ENCODE measurements around the gene BCL11B.

- TF ChIP-seq CTCF (IDR thresholded peaks at IDR 0.05) (no peak), POLR2A (IDR thresholded peaks at IDR 0.05) (no peak)
Measured at GRCh38 chr14:99314623-99315022, 42.6 kb upstream of the BCL11B start.
